Upper lobe of right lung (tissue), 1 donor: Measurements from ENCODE around the gene FADS2. TPM values are rescaled to one million over a fixed set of nuclear protein-coding genes. Genes with fewer than 3 reads are reported as not detected.

Experiments
- ATAC-seq: fragments of 200-7000 bp; cut with Tn5 transposase; one replicate; pipeline ENCODE4 v1.9.1; 2020; ENCODE audit warnings: mild to moderate bottlenecking, moderate library complexity
- DNase-seq: peaks from one replicate; pipeline ENCODE4 v3.0.0-alpha.2; 2020
- H3K27ac ChIP-seq: fragments of 200-600 bp; one replicate; pipeline ENCODE4 v1.8.0; 2022
- H3K27me3 ChIP-seq: fragments of 200-600 bp; one replicate; pipeline ENCODE4 v1.8.0; 2022; ENCODE audit warnings: mild to moderate bottlenecking
- H3K36me3 ChIP-seq: fragments of 200-600 bp; one replicate; pipeline ENCODE4 v1.8.0; 2022
- H3K4me1 ChIP-seq: fragments of 200-600 bp; one replicate; pipeline ENCODE4 v1.8.0; 2022
- H3K4me3 ChIP-seq: fragments of 200-600 bp; one replicate; pipeline ENCODE4 v1.8.0; 2022; ENCODE audit warnings: mild to moderate bottlenecking
- H3K9me3 ChIP-seq: fragments of 200-600 bp; one replicate; pipeline ENCODE4 v1.8.0; 2022
- intact Hi-C: fragments of 100-400 bp; cut with DNase I; formaldehyde crosslinking; loops from one replicate; pipeline ENCODE4 v1.11.0; 2022
- total RNA-seq: library from RNA; stranded (reverse); fragmentation: NEBNext Ultra II Directional; extraction: Animal tissue kit (Norgen Biotek cat#: 25700); gene quantifications from one replicate; pipeline ENCODE4 v1.2.1, GENCODE V29; 2021
- TF ChIP-seq, protein P1 (sequence below): fragments of 200-600 bp; IDR thresholded peaks from one replicate; pipeline ENCODE4 v1.8.0; 2022; ENCODE audit warnings: antibody characterized with exemption
- donor health status: DM: no; HTN: yes; CAD: no; lungs with severe emphysema.

FADS2 gene
- total RNA-seq, 1 donor from 2014 or later: 75.1 TPM

DNA sequence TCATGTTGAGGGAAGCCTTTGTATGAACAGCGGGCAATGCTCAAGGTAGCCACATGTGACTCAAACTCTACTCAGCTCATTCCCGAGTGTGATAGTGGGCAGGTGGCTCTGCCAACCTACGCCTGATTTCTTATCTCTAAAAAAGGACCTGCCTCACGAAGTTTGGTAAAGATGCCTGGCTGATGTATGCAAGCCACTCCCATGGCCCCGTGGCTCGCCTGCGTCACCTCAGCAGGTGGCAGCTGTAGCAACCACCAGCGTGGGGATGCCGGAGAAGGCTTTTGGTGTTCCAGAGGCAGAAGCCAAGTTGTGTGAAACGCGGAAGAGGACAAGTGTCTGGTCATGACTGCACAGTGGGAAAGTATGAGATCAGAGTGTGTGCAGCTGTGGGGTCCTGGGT, 5.4 kb downstream of the FADS2 start:
- Histone ChIP-seq H3K36me3 (no peaks in the 10 kb centered on the region), H3K27ac (no peak overlapping the region), H3K4me1 (peaks cover 28% of the 10 kb centered on the region), H3K27me3 (no peaks in the 10 kb centered on the region), H3K4me3 (no peak overlapping the region), H3K9me3 (no peaks in the 10 kb centered on the region)
- intact Hi-C loops: no loop called here
- TF ChIP-seq, protein P1, sequence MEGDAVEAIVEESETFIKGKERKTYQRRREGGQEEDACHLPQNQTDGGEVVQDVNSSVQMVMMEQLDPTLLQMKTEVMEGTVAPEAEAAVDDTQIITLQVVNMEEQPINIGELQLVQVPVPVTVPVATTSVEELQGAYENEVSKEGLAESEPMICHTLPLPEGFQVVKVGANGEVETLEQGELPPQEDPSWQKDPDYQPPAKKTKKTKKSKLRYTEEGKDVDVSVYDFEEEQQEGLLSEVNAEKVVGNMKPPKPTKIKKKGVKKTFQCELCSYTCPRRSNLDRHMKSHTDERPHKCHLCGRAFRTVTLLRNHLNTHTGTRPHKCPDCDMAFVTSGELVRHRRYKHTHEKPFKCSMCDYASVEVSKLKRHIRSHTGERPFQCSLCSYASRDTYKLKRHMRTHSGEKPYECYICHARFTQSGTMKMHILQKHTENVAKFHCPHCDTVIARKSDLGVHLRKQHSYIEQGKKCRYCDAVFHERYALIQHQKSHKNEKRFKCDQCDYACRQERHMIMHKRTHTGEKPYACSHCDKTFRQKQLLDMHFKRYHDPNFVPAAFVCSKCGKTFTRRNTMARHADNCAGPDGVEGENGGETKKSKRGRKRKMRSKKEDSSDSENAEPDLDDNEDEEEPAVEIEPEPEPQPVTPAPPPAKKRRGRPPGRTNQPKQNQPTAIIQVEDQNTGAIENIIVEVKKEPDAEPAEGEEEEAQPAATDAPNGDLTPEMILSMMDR: no peak
- DNase-seq: no peak
- ATAC-seq: no peak

DNA sequence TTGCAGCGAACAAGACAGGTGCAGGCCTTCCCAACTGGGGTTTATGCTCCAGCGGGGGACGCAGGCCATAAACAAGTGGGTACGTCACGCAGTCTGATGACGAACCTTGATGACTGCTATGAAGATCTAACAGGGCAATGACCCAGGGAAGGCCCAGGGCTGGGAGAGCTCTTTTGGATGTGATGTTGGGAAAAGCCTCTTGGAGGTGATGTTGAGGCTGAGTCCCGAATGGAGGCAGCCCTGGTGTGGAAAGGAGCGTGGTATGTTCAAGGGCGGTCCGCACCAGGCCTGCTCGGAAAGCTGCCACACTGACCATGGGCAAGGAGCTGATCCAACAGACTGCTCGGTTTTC, 5.8 kb downstream of the FADS2 start:
- intact Hi-C loops: no loop called here
- ATAC-seq: no peak
- no peak overlapping the region for H3K4me3 ChIP-seq
- H3K9me3 ChIP-seq: no peaks in the 10 kb centered on the region
- H3K27me3 ChIP-seq: no peaks in the 10 kb centered on the region
- peaks cover 27% of the 10 kb centered on the region for H3K4me1 ChIP-seq
- DNase-seq: no peak
- peak overlapping the region; percentile 68 for H3K27ac ChIP-seq
- TF ChIP-seq, protein P1: no peak
- no peaks in the 10 kb centered on the region for H3K36me3 ChIP-seq

DNA sequence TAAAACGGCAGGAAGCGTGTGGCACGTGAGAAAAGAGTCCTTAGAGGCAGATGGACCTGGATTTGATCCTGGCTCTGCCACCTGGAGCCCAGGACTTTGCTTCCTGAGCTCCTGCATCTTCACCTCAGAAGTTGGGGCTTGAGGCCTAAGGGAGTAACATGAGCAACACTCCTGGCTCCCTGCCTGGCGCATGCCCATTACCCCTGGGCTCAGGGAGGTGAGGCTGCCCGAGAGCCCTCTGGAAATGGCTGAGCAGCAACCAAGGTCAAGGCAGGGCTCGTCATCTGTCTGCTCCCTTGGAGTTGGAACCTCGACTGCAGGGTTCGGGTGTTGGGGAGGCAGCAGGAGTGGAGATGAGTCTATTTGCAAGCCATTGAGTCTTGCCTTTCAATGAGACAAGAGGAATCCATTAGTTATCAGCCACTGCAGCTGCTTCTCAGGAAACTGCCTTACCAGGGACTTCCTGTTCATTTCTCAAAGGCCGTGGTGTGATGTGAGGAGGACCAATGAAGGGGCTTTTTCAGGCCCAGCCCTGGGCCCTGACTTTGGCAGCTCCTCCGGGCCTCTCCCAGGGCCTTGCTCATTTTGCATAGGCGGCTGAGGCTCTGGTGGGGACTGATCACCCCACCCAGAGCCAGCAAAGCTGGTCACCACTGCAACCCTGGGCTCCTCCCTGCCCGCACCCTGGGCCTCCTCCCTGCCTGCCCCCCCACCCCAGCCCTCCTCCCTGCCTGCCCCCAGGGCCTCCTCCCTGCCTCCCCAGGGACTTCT, 6.4 kb downstream of the FADS2 start:
- peak overlapping the region; percentile 68 for H3K27ac ChIP-seq
- TF ChIP-seq, protein P1: no peak
- no peak for DNase-seq
- intact Hi-C loops: no loop called here
- H3K4me3 ChIP-seq: no peak overlapping the region
- no peaks in the 10 kb centered on the region for H3K27me3 ChIP-seq
- H3K9me3 ChIP-seq: no peaks in the 10 kb centered on the region
- H3K36me3 ChIP-seq: no peaks in the 10 kb centered on the region
- H3K4me1 ChIP-seq: peaks cover 22% of the 10 kb centered on the region
- ATAC-seq: peak; percentile 77

DNA sequence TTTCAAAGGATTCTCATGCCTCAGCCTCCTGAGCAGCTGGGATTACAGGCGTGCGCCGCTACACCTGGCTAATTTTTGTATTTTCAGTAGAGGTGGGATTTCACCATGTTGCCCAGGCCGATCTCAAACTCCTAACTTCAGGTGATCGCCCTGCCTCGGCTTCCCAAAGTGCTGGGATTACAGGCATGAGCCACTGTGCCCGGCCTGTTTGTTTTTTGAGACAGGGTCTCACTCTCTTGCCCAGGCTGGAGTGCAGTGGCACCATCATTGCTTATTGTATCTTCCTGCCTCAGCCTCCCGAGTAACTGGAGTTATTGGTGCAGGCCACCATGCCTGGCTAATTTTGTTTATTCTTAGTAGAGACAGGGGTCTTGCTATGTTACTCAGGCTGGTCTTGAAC, 8.1 kb downstream of the FADS2 start:
- no peaks in the 10 kb centered on the region for H3K27me3 ChIP-seq
- no peak for ATAC-seq
- H3K27ac ChIP-seq: no peak overlapping the region

DNA sequence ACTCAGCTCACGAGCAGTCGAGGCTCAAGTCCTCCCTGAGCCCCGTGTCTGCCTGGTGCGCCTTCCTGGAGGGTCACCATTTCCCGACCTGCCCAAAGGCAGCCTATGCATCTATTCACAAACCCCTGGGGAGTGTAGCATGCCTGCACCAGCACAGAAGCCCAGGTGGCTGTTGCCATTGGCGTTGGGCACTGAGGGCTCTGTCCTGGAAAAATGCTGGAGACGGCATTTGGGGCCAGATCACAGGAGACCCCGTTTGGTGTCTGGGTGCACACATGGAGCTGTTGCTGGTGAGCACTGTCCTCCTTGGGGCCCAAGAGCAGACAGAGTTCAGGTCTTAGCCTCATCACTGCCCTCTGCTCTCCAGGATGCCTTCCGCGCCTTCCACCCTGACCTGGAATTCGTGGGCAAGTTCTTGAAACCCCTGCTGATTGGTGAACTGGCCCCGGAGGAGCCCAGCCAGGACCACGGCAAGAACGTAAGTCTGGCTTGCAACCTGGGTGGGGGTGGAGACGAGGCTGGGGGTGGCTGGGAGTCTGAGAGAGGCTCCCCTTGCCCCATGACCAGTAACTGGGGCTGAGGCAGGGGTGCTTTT, 9.4 kb downstream of the FADS2 start:
- Histone ChIP-seq H3K27ac (no peak overlapping the region), H3K36me3 (peaks cover 20% of the 10 kb centered on the region), H3K4me1 (peaks cover 9% of the 10 kb centered on the region), H3K4me3 (no peak overlapping the region), H3K27me3 (no peaks in the 10 kb centered on the region), H3K9me3 (no peaks in the 10 kb centered on the region)
- intact Hi-C loops: no loop called here
- TF ChIP-seq, protein P1: no peak
- ATAC-seq (no peak), DNase-seq (no peak)

More for the DNA sequence above, 8.1 kb downstream of the FADS2 start:
- H3K9me3 ChIP-seq: no peaks in the 10 kb centered on the region
- TF ChIP-seq, protein P1: no peak
- intact Hi-C loops: no loop called here
- peaks cover 14% of the 10 kb centered on the region for H3K36me3 ChIP-seq
- peaks cover 14% of the 10 kb centered on the region for H3K4me1 ChIP-seq
- no peak for DNase-seq
- H3K4me3 ChIP-seq: no peak overlapping the region
